GM23338 (cell line): ENCODE results near the gene KCMF1. TPM values are rescaled to one million over a fixed set of nuclear protein-coding genes. Genes with fewer than 3 reads are reported as not detected.

Experiments
- ATAC-seq: fragments of 200-7000 bp; cut with Tn5 transposase; 3 replicates; pipeline ENCODE4 v1.9.1; 2020
- DNase-seq: peaks from one replicate; pipeline ENCODE4 v3.0.0-alpha.2; 2015; ENCODE audit warnings: low spot score
- H2AFZ ChIP-seq: fragments of 200-600 bp; sonication (generic); 2 replicates; pipeline ENCODE4 v1.8.0; 2016; ENCODE audit warnings: antibody characterized with exemption, mild to moderate bottlenecking, moderate library complexity
- H3F3A ChIP-seq: fragments of 200-600 bp; sonication (generic); replicated peaks from 2 replicates; pipeline ENCODE4 v1.8.0; 2017; ENCODE audit warnings: antibody characterized with exemption, mixed run types, low read depth
- H3K27ac ChIP-seq: fragments of 200-600 bp; sonication (generic); 2 replicates; pipeline ENCODE4 v1.6.1; 2016; ENCODE audit warnings: low read depth
- H3K27me3 ChIP-seq: fragments of 200-600 bp; sonication (generic); 2 replicates; pipeline ENCODE4 v1.8.0; 2016; ENCODE audit warnings: mild to moderate bottlenecking, mixed run types, moderate library complexity; ENCODE audit not compliant: insufficient read depth
- H3K36me3 ChIP-seq: fragments of 200-600 bp; sonication (generic); 2 replicates; pipeline ENCODE4 v1.8.0; 2016; ENCODE audit warnings: mild to moderate bottlenecking; ENCODE audit not compliant: insufficient read depth
- H3K4me1 ChIP-seq: fragments of 200-600 bp; sonication (generic); 2 replicates; pipeline ENCODE4 v1.8.0; 2016; ENCODE audit warnings: mild to moderate bottlenecking, moderate library complexity; ENCODE audit not compliant: insufficient read depth
- H3K4me2 ChIP-seq: fragments of 200-600 bp; sonication (generic); 2 replicates; pipeline ENCODE4 v1.7.1; 2017; ENCODE audit warnings: mixed run types
- H3K4me3 ChIP-seq: fragments of 200-600 bp; sonication (generic); 2 replicates; pipeline ENCODE4 v1.6.1; 2016; ENCODE audit warnings: mixed run types
- H3K79me2 ChIP-seq: fragments of 200-600 bp; sonication (generic); replicated peaks from 2 replicates; pipeline ENCODE4 v1.8.0; 2017; ENCODE audit warnings: mild to moderate bottlenecking; ENCODE audit not compliant: insufficient read depth
- H3K9me2 ChIP-seq: fragments of 200-600 bp; sonication (generic); 2 replicates; pipeline ENCODE4 v1.8.0; 2017; ENCODE audit not compliant: insufficient read depth
- H4K20me1 ChIP-seq: fragments of 200-600 bp; sonication (generic); replicated peaks from 2 replicates; pipeline ENCODE4 v1.8.0; 2017; ENCODE audit warnings: mild to moderate bottlenecking; ENCODE audit not compliant: insufficient read depth
- H3K27ac Mint-ChIP-seq: 2 replicates; pipeline ENCODE4 v1.8.0; 2020; ENCODE audit warnings: inconsistent platforms, mild to moderate bottlenecking, moderate library complexity, mixed read lengths
- H3K27me3 Mint-ChIP-seq: 3 replicates; pipeline ENCODE4 v1.8.0; 2022; ENCODE audit warnings: low read depth, mild to moderate bottlenecking, moderate library complexity, mixed read lengths, inconsistent platforms; ENCODE audit not compliant: insufficient read depth, poor library complexity
- H3K36me3 Mint-ChIP-seq: 3 replicates; pipeline ENCODE4 v1.8.0; 2021; ENCODE audit warnings: low read depth, mild to moderate bottlenecking, inconsistent platforms, moderate library complexity, mixed read lengths
- H3K4me1 Mint-ChIP-seq: 3 replicates; pipeline ENCODE4 v1.8.0; 2020; ENCODE audit warnings: mild to moderate bottlenecking, inconsistent platforms, mixed read lengths
- H3K4me3 Mint-ChIP-seq: 3 replicates; pipeline ENCODE4 v1.8.0; 2021; ENCODE audit warnings: moderate library complexity, mild to moderate bottlenecking, inconsistent platforms, mixed read lengths
- H3K9me3 Mint-ChIP-seq: 3 replicates; pipeline ENCODE4 v1.8.0; 2020; ENCODE audit warnings: moderate library complexity, mild to moderate bottlenecking, inconsistent platforms, mixed read lengths
- CREB1 ChIP-seq: fragments of 250-450 bp; sonication (Bioruptor Pico); IDR thresholded peaks from 2 replicates; pipeline ENCODE4 v1.5.0; 2020; ENCODE audit warnings: low read depth, mild to moderate bottlenecking, moderate library complexity
- EZH2 ChIP-seq: fragments of 200-600 bp; sonication (generic); IDR thresholded peaks from one replicate; pipeline ENCODE4 v1.8.0; 2017; ENCODE audit warnings: antibody characterized with exemption, mild to moderate bottlenecking, low read depth; ENCODE audit not compliant: unreplicated experiment
- EZH2phosphoT487 ChIP-seq: fragments of 200-600 bp; sonication (generic); IDR thresholded peaks from one replicate; pipeline ENCODE4 v1.8.1; 2018; ENCODE audit warnings: antibody characterized with exemption; ENCODE audit not compliant: unreplicated experiment
- JUNB ChIP-seq: IDR thresholded peaks from one replicate; pipeline ENCODE4 v1.6.1; 2016; ENCODE audit warnings: antibody characterized with exemption; ENCODE audit not compliant: unreplicated experiment
- NANOG ChIP-seq: IDR thresholded peaks from 2 replicates; pipeline ENCODE4 v1.6.1; 2016; ENCODE audit warnings: antibody characterized with exemption, borderline replicate concordance
- POLR2AphosphoS5 ChIP-seq: IDR thresholded peaks from 2 replicates; pipeline ENCODE4 v1.6.1; 2016; ENCODE audit warnings: antibody characterized with exemption, low read depth
- ZNF114 ChIP-seq: fragments of 250-450 bp; sonication (Bioruptor Pico); IDR thresholded peaks from 2 replicates; pipeline ENCODE4 v1.5.0; 2020; ENCODE audit warnings: mild to moderate bottlenecking, moderate library complexity
- polyA plus RNA-seq: library from polyadenylated mRNA; unstranded; fragments of >200 nt; fragmentation: Nextera tagmentation; extraction: Ambion mirVana; gene quantifications from 2 replicates; pipeline ENCODE4 v1.2.1, GENCODE V29; 2016
- total RNA-seq: library from RNA; depleted of rRNA; stranded (reverse); fragments of >200 nt; shearing (Covaris generic); gene quantifications from 2 replicates; pipeline ENCODE4 v1.2.3, GENCODE V29; 2014
- TF ChIP-seq, protein P1 (sequence below): fragments of 250-450 bp; sonication (Bioruptor Pico); IDR thresholded peaks from 2 replicates; pipeline ENCODE4 v1.5.0; 2020; ENCODE audit warnings: mild to moderate bottlenecking, moderate library complexity
- TF ChIP-seq, protein P2 (sequence below), 2 experiments: fragments of 200-600 bp in 1 of 2; sonication (generic) in 1 of 2; conservative IDR thresholded peaks; 2 replicates each; pipeline versions ENCODE4 v1.5.1 to v1.6.1; 2016 to 2017; ENCODE audit warnings: antibody characterized with exemption in 2 of 2, low read depth in 2 of 2, mild to moderate bottlenecking in 2 of 2, moderate library complexity in 1 of 2

Gene KCMF1
- total and polyA plus RNA-seq, 2 experiments from 2014 or later: 29.3 to 120 TPM

DNA sequence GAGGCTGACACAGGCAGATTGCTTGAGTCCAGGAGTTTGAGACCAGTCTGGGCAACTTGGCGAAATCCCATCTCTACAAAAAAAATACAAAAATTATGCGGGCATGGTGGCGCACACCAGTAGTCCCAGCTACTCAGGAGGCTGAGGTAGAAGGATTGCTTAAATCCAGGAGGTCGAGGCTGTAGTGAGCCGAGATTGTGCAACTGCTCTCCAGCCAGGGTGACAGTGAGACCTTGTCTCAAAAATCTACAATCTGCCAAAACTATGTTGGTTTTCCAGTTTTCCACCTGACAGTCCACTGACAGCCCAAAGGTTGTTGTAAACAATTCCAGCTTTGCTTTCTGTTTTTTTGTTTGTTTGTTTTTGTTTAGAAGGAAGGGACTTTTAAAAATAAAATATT is 51.3 kb downstream of the KCMF1 start:
- DNase-seq (no peak), ATAC-seq (no peak)
- no peak overlapping the region for H3K4me3 Mint-ChIP-seq
- peaks cover 1% of the 10 kb centered on the region; the same call in 1 of the 2 replicates for H3K4me1 ChIP-seq
- H3K9me2 ChIP-seq: no peaks in the 10 kb centered on the region
- H3K4me3 ChIP-seq: no peak overlapping the region
- H3K27ac ChIP-seq: no peak overlapping the region
- no peak overlapping the region for H2AFZ ChIP-seq
- peaks cover 4% of the 10 kb centered on the region; the same call in 1 of the 2 replicates for H3F3A ChIP-seq
- H3K9me3 Mint-ChIP-seq: no peaks in the 10 kb centered on the region
- peaks cover 99% of the 10 kb centered on the region for H3K79me2 ChIP-seq
- no peaks in the 10 kb centered on the region for H3K36me3 ChIP-seq
- no peaks in the 10 kb centered on the region for H3K27me3 Mint-ChIP-seq
- H3K4me2 ChIP-seq: no peak overlapping the region
- H4K20me1 ChIP-seq: peaks cover 69% of the 10 kb centered on the region
- H3K4me1 Mint-ChIP-seq: peaks cover 22% of the 10 kb centered on the region
- H3K27me3 ChIP-seq: no peaks in the 10 kb centered on the region
- H3K27ac Mint-ChIP-seq: no peak overlapping the region
- TF ChIP-seq, protein P1, sequence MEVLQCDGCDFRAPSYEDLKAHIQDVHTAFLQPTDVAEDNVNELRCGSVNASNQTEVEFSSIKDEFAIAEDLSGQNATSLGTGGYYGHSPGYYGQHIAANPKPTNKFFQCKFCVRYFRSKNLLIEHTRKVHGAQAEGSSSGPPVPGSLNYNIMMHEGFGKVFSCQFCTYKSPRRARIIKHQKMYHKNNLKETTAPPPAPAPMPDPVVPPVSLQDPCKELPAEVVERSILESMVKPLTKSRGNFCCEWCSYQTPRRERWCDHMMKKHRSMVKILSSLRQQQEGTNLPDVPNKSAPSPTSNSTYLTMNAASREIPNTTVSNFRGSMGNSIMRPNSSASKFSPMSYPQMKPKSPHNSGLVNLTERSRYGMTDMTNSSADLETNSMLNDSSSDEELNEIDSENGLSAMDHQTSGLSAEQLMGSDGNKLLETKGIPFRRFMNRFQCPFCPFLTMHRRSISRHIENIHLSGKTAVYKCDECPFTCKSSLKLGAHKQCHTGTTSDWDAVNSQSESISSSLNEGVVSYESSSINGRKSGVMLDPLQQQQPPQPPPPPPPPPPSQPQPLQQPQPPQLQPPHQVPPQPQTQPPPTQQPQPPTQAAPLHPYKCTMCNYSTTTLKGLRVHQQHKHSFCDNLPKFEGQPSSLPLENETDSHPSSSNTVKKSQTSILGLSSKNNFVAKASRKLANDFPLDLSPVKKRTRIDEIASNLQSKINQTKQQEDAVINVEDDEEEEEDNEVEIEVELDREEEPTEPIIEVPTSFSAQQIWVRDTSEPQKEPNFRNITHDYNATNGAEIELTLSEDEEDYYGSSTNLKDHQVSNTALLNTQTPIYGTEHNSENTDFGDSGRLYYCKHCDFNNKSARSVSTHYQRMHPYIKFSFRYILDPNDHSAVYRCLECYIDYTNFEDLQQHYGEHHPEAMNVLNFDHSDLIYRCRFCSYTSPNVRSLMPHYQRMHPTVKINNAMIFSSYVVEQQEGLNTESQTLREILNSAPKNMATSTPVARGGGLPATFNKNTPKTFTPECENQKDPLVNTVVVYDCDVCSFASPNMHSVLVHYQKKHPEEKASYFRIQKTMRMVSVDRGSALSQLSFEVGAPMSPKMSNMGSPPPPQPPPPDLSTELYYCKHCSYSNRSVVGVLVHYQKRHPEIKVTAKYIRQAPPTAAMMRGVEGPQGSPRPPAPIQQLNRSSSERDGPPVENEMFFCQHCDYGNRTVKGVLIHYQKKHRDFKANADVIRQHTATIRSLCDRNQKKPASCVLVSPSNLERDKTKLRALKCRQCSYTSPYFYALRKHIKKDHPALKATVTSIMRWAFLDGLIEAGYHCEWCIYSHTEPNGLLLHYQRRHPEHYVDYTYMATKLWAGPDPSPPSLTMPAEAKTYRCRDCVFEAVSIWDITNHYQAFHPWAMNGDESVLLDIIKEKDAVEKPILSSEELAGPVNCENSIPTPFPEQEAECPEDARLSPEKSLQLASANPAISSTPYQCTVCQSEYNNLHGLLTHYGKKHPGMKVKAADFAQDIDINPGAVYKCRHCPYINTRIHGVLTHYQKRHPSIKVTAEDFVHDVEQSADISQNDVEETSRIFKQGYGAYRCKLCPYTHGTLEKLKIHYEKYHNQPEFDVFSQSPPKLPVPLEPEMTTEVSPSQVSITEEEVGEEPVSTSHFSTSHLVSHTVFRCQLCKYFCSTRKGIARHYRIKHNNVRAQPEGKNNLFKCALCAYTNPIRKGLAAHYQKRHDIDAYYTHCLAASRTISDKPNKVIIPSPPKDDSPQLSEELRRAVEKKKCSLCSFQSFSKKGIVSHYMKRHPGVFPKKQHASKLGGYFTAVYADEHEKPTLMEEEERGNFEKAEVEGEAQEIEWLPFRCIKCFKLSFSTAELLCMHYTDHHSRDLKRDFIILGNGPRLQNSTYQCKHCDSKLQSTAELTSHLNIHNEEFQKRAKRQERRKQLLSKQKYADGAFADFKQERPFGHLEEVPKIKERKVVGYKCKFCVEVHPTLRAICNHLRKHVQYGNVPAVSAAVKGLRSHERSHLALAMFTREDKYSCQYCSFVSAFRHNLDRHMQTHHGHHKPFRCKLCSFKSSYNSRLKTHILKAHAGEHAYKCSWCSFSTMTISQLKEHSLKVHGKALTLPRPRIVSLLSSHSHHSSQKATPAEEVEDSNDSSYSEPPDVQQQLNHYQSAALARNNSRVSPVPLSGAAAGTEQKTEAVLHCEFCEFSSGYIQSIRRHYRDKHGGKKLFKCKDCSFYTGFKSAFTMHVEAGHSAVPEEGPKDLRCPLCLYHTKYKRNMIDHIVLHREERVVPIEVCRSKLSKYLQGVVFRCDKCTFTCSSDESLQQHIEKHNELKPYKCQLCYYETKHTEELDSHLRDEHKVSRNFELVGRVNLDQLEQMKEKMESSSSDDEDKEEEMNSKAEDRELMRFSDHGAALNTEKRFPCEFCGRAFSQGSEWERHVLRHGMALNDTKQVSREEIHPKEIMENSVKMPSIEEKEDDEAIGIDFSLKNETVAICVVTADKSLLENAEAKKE (CRISPR knock-in tag): no peak
- no peak for TF ChIP-seq NANOG
- no peak for TF ChIP-seq EZH2
- TF ChIP-seq, protein P2, sequence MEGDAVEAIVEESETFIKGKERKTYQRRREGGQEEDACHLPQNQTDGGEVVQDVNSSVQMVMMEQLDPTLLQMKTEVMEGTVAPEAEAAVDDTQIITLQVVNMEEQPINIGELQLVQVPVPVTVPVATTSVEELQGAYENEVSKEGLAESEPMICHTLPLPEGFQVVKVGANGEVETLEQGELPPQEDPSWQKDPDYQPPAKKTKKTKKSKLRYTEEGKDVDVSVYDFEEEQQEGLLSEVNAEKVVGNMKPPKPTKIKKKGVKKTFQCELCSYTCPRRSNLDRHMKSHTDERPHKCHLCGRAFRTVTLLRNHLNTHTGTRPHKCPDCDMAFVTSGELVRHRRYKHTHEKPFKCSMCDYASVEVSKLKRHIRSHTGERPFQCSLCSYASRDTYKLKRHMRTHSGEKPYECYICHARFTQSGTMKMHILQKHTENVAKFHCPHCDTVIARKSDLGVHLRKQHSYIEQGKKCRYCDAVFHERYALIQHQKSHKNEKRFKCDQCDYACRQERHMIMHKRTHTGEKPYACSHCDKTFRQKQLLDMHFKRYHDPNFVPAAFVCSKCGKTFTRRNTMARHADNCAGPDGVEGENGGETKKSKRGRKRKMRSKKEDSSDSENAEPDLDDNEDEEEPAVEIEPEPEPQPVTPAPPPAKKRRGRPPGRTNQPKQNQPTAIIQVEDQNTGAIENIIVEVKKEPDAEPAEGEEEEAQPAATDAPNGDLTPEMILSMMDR (conservative IDR thresholded peaks at IDR 0.05; ENCODE audit: low read depth in 2 of 2): no peak
- TF ChIP-seq EZH2phosphoT487: no peak
- no peak for TF ChIP-seq JUNB
- no peak for TF ChIP-seq ZNF114 (CRISPR knock-in tag)
- TF ChIP-seq POLR2AphosphoS5: no peak
- TF ChIP-seq CREB1 (CRISPR knock-in tag): no peak
- peaks cover 32% of the 10 kb centered on the region; the same call in 2 of the 3 replicates for H3K36me3 Mint-ChIP-seq
